SJCRH30 (cell line): ENCODE measurements around the gene RNF144A. TPM values are rescaled to one million over a fixed set of nuclear protein-coding genes. Genes with fewer than 3 reads are reported as not detected.

Experiments used
- DNase-seq, 2 experiments: peaks; one replicate each; pipeline ENCODE4 v3.0.0-alpha.2; 2015 to 2020
- H3K27ac ChIP-seq: fragments of 250-450 bp; sonication (Bioruptor Pico); 2 replicates; pipeline ENCODE4 v1.5.1; 2020; ENCODE audit warnings: mild to moderate bottlenecking, moderate library complexity
- H3K27me3 ChIP-seq: fragments of 250-450 bp; sonication (Bioruptor Pico); 2 replicates; pipeline ENCODE4 v1.5.1; 2020; ENCODE audit warnings: mild to moderate bottlenecking, moderate library complexity
- H3K36me3 ChIP-seq: fragments of 250-450 bp; sonication (Bioruptor Pico); 2 replicates; pipeline ENCODE4 v1.5.1; 2020; ENCODE audit warnings: mild to moderate bottlenecking, moderate library complexity
- H3K4me1 ChIP-seq: fragments of 250-450 bp; sonication (Bioruptor Pico); 2 replicates; pipeline ENCODE4 v1.5.1; 2020; ENCODE audit warnings: mild to moderate bottlenecking, moderate library complexity
- H3K4me3 ChIP-seq: fragments of 250-450 bp; sonication (Bioruptor Pico); 2 replicates; pipeline ENCODE4 v1.5.1; 2020; ENCODE audit warnings: mild to moderate bottlenecking, moderate library complexity
- H3K9me3 ChIP-seq: fragments of 250-450 bp; sonication (Bioruptor Pico); replicated peaks from 2 replicates; pipeline ENCODE4 v1.5.1; 2020; ENCODE audit warnings: mild to moderate bottlenecking, moderate library complexity
- total RNA-seq: library from RNA; depleted of rRNA; stranded (reverse); fragments of >200 nt; shearing (Covaris generic); gene quantifications from 2 replicates; pipeline ENCODE4 v1.2.3, GENCODE V29; 2014

RNF144A gene
- total RNA-seq, 1 experiment from 2014 or later, result 14.9 TPM

DNA sequence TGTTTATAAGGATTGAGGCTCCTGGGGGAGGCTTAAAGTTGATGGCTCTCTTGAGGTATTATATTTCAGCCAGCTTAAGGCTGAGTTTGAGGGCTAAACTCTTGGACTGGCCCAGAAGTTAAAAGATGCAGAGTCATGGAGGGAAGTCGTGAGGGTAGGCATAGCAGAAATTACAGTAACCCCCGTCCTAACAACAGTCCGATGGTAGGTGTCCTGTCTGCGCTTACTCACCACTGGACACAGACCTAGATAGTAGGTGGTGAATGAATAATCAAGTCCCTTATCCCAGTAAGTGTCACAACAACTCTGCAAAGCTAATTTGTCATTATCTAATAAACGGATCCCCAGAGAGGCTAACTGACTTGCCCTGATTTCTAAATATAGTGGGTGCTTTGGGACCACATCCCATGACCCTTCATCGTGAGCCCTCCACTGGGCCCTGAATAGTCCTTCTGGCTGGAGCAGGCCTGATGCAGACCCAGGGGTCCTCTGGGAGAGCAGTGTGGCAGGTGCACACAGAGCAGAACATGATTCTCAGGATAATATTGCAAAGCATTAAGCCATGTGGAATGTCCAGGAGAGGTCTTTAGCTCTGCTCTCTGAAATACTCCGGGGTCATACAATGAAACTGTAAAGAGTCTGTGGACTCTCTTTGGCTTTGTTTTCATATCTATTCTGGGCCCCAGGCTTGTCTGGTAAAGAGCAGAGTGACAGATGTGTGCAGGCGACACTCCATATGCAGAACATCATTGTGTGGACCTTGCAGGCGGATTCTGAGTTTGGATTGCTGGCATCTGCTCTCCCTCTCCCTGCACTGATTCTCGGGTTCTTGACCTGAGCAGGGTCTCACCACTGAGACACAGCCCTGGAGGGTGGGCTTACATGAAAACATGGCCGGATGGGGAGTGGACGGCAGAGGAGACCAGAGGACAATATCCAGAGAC lies 98.1 kb downstream of the RNF144A start:
- no peaks in the 10 kb centered on the region for H3K27me3 ChIP-seq

DNA sequence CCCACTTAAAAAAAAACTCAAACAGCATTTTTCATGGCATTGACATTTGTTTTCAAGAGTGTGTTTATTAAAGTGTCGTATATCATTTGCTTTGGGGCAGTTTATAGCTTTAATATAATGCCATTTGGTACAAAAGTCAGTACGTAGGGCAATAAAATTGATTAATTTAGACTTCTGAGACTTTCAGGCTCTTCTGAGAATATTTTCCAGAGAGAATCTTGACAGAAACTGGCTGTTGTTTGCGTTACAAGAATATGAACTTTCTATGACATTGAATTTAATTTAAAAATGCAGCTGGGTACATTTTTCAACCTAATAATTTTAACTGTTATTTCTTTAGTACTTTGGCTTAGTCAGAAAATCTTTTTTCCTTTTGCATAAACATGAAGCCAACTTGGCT lies 98.9 kb downstream of the RNF144A start:
- H3K9me3 ChIP-seq, result no peaks in the 10 kb centered on the region
- 0 out of 2 replicates have a peak, but pooled peaks cover 4% of the 10 kb centered on the region for H3K4me1 ChIP-seq
- H3K27ac ChIP-seq, result no peak overlapping the region
- no peak overlapping the region for H3K4me3 ChIP-seq
- H3K27me3 ChIP-seq, result no peaks in the 10 kb centered on the region
- no peaks in the 10 kb centered on the region for H3K36me3 ChIP-seq
- DNase-seq, result no peak

More for the DNA sequence above, 98.1 kb downstream of the RNF144A start:
- 0 out of 2 replicates have a peak, but pooled peaks cover 4% of the 10 kb centered on the region for H3K4me1 ChIP-seq
- no peak overlapping the region for H3K27ac ChIP-seq
- H3K36me3 ChIP-seq, result no peaks in the 10 kb centered on the region
- peak in 1 of 2 experiments; percentile 28 for DNase-seq
- H3K4me3 ChIP-seq, result no peak overlapping the region
- no peaks in the 10 kb centered on the region for H3K9me3 ChIP-seq

- Histone ChIP-seq H3K4me3 (no peak overlapping the region), H3K9me3 (no peaks in the 10 kb centered on the region), H3K4me1 (0 out of 2 replicates have a peak, but pooled peaks cover 4% of the 10 kb centered on the region), H3K27ac (no peak overlapping the region), H3K36me3 (no peaks in the 10 kb centered on the region), H3K27me3 (no peaks in the 10 kb centered on the region)
- DNase-seq, result no peak
Observed at GRCh38 chr2:7016601-7017211, 99.5 kb downstream of the RNF144A start.

DNA sequence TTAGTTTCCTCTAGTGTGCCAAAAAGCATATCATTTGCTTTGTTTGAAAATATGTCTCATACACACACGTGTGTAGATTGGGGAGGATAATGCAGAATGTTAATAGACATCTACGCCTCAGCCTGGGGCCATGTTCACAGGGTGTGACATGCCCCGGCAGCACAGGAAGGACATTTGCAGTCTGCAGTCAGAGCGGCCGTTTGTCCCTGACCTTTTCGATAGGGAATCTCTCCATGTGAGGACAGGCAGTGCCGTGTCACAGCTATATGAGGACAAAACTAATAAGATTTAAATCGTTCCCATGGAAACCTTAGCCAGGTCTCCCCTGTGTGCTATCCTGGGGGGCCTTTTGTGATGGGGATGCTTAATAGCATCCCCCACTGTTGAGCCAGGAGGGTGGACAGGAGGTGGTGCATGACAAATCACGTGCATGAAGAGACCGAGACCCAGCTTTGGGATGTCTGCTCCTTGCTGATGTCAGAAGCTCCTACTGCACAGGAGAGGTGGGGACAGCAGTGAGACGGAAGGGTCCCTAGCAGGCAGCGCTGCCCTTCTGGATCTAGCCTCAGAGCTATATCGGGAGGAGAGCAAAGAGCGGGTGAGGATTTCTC lies 100.6 kb downstream of the RNF144A start:
- Histone ChIP-seq H3K36me3 (no peaks in the 10 kb centered on the region), H3K4me3 (no peak overlapping the region), H3K4me1 (0 out of 2 replicates have a peak, but pooled peaks cover 4% of the 10 kb centered on the region), H3K27me3 (no peaks in the 10 kb centered on the region), H3K9me3 (no peaks in the 10 kb centered on the region), H3K27ac (no peak overlapping the region)
- no peak for DNase-seq

GRCh38 chr2:7018282-7018701 lies 101.1 kb downstream of the RNF144A start:
- Histone ChIP-seq H3K4me1 (0 out of 2 replicates have a peak, but pooled peaks cover 4% of the 10 kb centered on the region), H3K27ac (no peak overlapping the region), H3K4me3 (no peak overlapping the region), H3K36me3 (no peaks in the 10 kb centered on the region), H3K27me3 (no peaks in the 10 kb centered on the region), H3K9me3 (no peaks in the 10 kb centered on the region)
- no peak for DNase-seq

DNA sequence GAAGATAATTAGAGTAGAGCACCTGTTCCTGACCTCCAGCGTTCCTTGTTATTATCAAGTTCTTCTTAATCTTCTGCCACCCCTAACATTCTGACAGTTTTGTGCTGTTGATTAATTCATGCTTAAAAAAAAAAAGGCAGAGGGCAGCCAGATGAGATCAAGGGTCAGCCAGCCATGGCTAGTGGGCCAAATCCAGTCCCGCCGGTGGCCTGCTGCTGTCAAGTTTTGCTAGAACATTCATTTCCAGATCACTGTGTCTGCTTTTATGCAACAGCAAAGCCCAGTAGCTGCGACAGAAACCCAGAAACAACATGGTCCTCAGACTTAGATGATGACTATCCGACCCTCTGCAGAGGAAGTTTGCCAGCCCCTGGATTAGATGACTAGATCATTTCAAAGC lies 101.6 kb downstream of the RNF144A start:
- Histone ChIP-seq H3K4me1 (0 out of 2 replicates have a peak, but pooled peaks cover 4% of the 10 kb centered on the region), H3K27me3 (no peaks in the 10 kb centered on the region), H3K27ac (no peak overlapping the region), H3K9me3 (no peaks in the 10 kb centered on the region), H3K36me3 (no peaks in the 10 kb centered on the region), H3K4me3 (no peak overlapping the region)
- no peak for DNase-seq

- Histone ChIP-seq H3K9me3 (no peaks in the 10 kb centered on the region), H3K4me1 (0 out of 2 replicates have a peak, but pooled peaks cover 4% of the 10 kb centered on the region), H3K27ac (no peak overlapping the region), H3K36me3 (no peaks in the 10 kb centered on the region), H3K27me3 (no peaks in the 10 kb centered on the region), H3K4me3 (no peak overlapping the region)
- DNase-seq, result no peak
Observed at GRCh38 chr2:7019191-7019590, 102.0 kb downstream of the RNF144A start.

DNA sequence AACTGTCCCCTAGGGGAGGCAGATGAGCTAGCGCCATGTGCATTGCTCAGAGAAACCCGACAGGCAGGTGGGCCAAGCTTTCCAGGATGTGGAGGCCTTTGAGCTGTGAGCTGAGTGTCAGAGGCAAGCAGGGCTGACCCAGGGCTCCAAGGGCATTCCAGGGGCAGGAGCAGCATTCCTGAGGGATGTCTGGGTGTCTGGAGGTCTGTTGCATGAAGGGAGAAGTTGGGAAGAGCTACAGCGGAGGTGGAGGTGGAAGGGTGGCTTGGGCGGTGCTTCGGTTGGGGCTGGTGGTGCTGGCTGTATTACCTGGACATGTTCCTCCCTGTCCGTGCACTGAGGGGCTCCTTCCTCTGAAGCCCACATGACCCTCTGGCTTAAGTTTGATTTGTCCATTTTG lies 102.8 kb downstream of the RNF144A start:
- no peaks in the 10 kb centered on the region for H3K27me3 ChIP-seq
- H3K4me1 ChIP-seq, result 0 out of 2 replicates have a peak, but pooled peaks cover 1% of the 10 kb centered on the region
- H3K27ac ChIP-seq, result no peak overlapping the region
- no peak for DNase-seq
- no peaks in the 10 kb centered on the region for H3K36me3 ChIP-seq
- H3K4me3 ChIP-seq, result no peak overlapping the region
- no peaks in the 10 kb centered on the region for H3K9me3 ChIP-seq

- no peaks in the 10 kb centered on the region for H3K36me3 ChIP-seq
- no peak overlapping the region for H3K27ac ChIP-seq
- H3K4me1 ChIP-seq, result no peaks in the 10 kb centered on the region
- H3K27me3 ChIP-seq, result no peaks in the 10 kb centered on the region
- no peak overlapping the region for H3K4me3 ChIP-seq
- no peak for DNase-seq
- no peaks in the 10 kb centered on the region for H3K9me3 ChIP-seq
Observed at GRCh38 chr2:7020468-7020867, 103.3 kb downstream of the RNF144A start.

DNA sequence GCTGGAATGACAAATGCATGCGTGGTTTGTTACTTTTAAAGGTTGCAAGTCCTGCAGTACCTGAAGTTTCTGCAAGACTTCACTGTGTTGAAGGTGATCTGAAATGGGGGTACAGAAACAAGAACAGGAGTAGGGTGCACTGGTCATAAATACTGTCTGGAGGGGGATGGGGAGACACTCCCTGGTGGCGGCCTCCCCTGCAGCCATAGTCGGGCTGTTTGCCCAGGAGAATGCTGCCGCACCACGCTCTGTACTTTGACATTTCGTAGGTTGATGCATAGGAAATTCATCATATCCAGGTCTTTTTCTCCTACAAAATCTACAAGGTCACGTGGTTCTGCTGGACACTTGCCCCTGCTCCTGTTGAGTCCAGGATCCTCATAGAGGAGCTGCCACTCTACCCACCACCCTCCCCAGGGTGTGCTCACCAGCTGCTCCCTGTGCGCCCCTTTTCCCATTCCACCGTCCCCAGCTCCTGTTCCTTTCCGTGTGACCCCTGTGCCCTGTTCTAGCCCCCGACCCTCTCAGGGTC lies 103.8 kb downstream of the RNF144A start:
- Histone ChIP-seq H3K9me3 (no peaks in the 10 kb centered on the region), H3K27me3 (no peaks in the 10 kb centered on the region), H3K27ac (no peak overlapping the region), H3K4me1 (no peaks in the 10 kb centered on the region), H3K36me3 (no peaks in the 10 kb centered on the region), H3K4me3 (no peak overlapping the region)
- no peak for DNase-seq

DNA sequence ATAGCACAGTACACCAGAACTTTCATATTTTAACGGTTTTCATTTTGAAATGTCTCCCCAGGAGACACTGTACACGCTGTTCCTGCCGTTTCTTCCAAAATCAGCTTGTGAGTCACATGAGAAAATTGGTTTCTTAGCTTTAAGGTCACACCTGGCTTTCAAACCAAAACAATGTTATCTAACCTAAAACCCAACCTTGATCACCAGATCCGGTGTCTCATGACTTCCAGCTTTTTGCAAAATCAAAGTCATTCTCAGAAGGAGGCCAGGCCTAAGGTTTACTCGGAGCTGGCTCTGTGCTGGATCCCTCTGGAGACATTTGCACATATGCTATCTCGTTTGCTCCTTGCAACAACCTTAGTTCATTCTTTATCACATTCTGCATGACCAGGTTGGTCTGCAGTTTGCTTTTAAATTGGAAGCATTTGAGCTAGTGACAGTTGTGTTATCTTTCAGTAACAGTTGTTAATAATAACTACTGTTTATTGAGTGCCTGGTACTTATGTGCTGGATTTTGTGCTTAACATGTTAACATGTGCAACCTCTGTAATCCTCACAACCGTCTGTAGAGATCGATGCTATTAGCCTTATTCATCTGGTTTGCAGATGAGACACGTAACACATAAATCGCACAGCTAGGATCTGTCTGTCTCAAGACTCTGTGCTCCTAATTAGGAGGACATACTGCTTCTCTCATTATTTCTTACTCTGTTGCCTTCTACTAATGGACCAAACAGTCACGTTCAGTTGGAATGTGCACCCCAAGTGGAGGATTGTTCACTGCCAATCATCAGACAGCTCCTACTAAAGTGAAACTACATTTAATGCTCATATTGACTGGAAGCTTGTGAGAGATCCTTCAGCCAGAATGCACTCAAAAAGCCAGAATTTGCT lies 105.5 kb downstream of the RNF144A start:
- no peaks in the 10 kb centered on the region for H3K36me3 ChIP-seq
- H3K4me3 ChIP-seq, result no peak overlapping the region
- no peaks in the 10 kb centered on the region for H3K9me3 ChIP-seq
- H3K27me3 ChIP-seq, result no peaks in the 10 kb centered on the region
- no peaks in the 10 kb centered on the region for H3K4me1 ChIP-seq
- H3K27ac ChIP-seq, result no peak overlapping the region
- no peak for DNase-seq

GRCh38 chr2:7023542-7023941 lies 106.3 kb downstream of the RNF144A start:
- Histone ChIP-seq H3K4me3 (no peak overlapping the region), H3K27me3 (no peaks in the 10 kb centered on the region), H3K4me1 (no peaks in the 10 kb centered on the region), H3K9me3 (no peaks in the 10 kb centered on the region), H3K36me3 (no peaks in the 10 kb centered on the region), H3K27ac (no peak overlapping the region)
- no peak for DNase-seq

DNA sequence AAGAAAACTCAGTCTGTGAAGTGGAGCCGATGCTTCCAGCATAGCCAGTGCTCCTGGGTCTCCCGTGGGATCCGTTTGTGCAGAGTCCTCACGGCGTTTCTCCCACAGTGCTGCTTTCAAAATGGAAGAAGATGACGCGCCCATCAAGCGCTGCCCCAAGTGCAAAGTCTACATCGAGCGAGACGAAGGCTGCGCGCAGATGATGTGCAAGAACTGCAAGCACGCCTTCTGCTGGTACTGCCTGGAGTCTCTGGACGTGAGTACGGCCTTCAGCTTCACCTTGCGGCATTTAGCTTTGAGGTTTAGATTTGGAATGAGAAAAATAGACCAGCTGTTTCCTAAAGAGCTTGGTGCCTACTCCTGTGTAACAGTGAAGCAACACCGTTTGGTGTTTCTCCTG lies 107.0 kb downstream of the RNF144A start:
- Histone ChIP-seq H3K27me3 (no peaks in the 10 kb centered on the region), H3K4me1 (no peaks in the 10 kb centered on the region), H3K9me3 (no peaks in the 10 kb centered on the region), H3K27ac (no peak overlapping the region), H3K4me3 (no peak overlapping the region), H3K36me3 (no peaks in the 10 kb centered on the region)
- no peak for DNase-seq

DNA sequence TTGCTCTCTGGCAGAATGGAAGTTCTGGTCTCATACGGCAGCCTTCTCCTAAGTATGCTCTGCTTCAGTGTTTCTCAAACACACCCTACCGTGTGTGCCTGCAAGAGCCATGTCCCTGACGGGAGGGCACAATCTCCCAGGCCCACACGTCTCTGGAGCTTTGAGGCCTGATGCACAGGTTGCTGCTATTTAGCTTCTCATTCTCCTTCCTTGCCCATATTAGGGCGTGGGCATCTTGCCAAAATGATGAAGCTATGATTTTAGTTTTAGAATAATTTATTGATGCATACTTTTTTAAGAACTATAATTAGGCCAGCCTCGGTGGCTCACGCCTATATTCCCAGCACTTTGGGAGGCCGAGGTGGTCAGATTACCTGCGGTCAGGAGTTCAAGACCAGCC lies 107.9 kb downstream of the RNF144A start:
- Histone ChIP-seq H3K27ac (no peak overlapping the region), H3K36me3 (no peaks in the 10 kb centered on the region), H3K9me3 (no peaks in the 10 kb centered on the region), H3K27me3 (no peaks in the 10 kb centered on the region), H3K4me1 (no peaks in the 10 kb centered on the region), H3K4me3 (no peak overlapping the region)
- DNase-seq, result no peak
